Measurements from ENCODE around the gene DMC1.
"Not testable (repeated sequence)": the region's sequence is repeated elsewhere in the genome, so short reads cannot be mapped to it uniquely, and the experiment has no call there.

Gene DMC1

DNA sequence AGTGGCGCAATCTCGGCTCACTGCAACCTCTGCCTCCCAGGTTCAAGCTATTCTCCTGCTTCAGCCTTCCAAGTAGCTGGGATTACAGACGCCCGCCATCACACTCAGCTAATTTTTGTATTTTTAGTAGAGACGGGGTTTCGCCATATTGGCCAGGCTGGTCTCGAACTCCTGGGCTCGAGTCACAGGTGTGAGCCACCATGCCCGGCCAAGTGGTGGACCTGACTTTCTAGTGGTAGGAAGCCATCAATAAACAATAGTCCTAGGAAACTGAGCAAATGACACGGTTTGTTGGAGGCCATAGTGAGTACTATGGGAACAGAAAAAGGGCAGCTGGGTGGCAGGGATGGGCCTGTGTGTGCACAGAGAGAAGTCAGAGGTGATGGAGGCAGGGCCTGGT is 99.8 kb downstream of the DMC1 start:
- DNase-seq (ENCODE audit: low read depth, low spot score) = not testable (repeated sequence)

- DNase-seq (ENCODE audit: low read depth, low spot score) = no peak
Measured at GRCh38 chr22:38469306-38469781, 100.6 kb downstream of the DMC1 start.

Measured in brain pericyte (primary cell).